Natural killer cell (primary cell): ENCODE results near the gene SLFN5. TPM values are rescaled to one million over a fixed set of nuclear protein-coding genes. Genes with fewer than 3 reads are reported as not detected.
A peak's percentile ranks its signal among the peaks of the same experiment; 100 is the strongest.
"Not testable (repeated sequence)": the region's sequence is repeated elsewhere in the genome, so short reads cannot be mapped to it uniquely, and the experiment has no call there.

ENCODE experiments used
- ATAC-seq, 3 donors: fragments of 150-1000 bp in 2 of 3; fragments of 200-7000 bp in 1 of 3; cut with Tn5 transposase; 1 replicate in 1 of 3; 2 replicates in 2 of 3; pipeline ENCODE4 v1.10.0; 2021; ENCODE audit warnings: mild to moderate bottlenecking in 2 of 3, moderate library complexity in 2 of 3
- DNase-seq, 2 donors: peaks; one replicate each; pipeline versions ENCODE4 v3.0.0 to v3.0.0-alpha.2; 2013 to 2021; ENCODE audit warnings: mixed read lengths in 1 of 2
- H3K27ac ChIP-seq: one replicate; pipeline ENCODE4 v1.5.1; 2013; ENCODE audit warnings: mild to moderate bottlenecking, low read length
- H3K27me3 ChIP-seq: one replicate; pipeline ENCODE4 v1.6.1; 2013; ENCODE audit warnings: low read length; ENCODE audit not compliant: control insufficient read depth, insufficient read depth
- H3K36me3 ChIP-seq: one replicate; pipeline ENCODE4 v1.6.1; 2013; ENCODE audit warnings: low read length; ENCODE audit not compliant: control insufficient read depth, insufficient read depth
- H3K4me1 ChIP-seq: one replicate; pipeline ENCODE4 v1.6.1; 2013; ENCODE audit warnings: low read length; ENCODE audit not compliant: control insufficient read depth, insufficient read depth
- H3K4me3 ChIP-seq: one replicate; pipeline ENCODE4 v1.5.1; 2013; ENCODE audit warnings: low read length
- H3K9me3 ChIP-seq: one replicate; pipeline ENCODE4 v1.6.1; 2013; ENCODE audit warnings: low read length; ENCODE audit not compliant: control insufficient read depth, insufficient read depth
- H3K27ac Mint-ChIP-seq, 2 donors: one replicate each; pipeline ENCODE4 v1.8.0; 2022; ENCODE audit warnings: mild to moderate bottlenecking in 2 of 2, mixed read lengths in 2 of 2, moderate library complexity in 1 of 2
- H3K27me3 Mint-ChIP-seq, 2 donors: one replicate each; pipeline ENCODE4 v1.8.0; 2022; ENCODE audit warnings: low read depth in 2 of 2, mixed read lengths in 2 of 2
- H3K36me3 Mint-ChIP-seq: one replicate; pipeline ENCODE4 v1.8.0; 2022; ENCODE audit warnings: mixed read lengths
- H3K4me1 Mint-ChIP-seq, 2 donors: one replicate each; pipeline ENCODE4 v1.8.0; 2022; ENCODE audit warnings: mixed read lengths in 2 of 2
- H3K4me3 Mint-ChIP-seq: one replicate; pipeline ENCODE4 v1.8.0; 2022; ENCODE audit warnings: mild to moderate bottlenecking, moderate library complexity, mixed read lengths
- H3K9me3 Mint-ChIP-seq, 2 donors: one replicate each; pipeline ENCODE4 v1.8.0; 2022; ENCODE audit warnings: mixed read lengths in 2 of 2
- WGBS: methylation state at CpG from one replicate; pipeline ENCODE4 v1.1.7; 2013; ENCODE audit warnings: missing lambda C conversion rate; ENCODE audit not compliant: insufficient coverage; 5-methylcytosine and 5-hydroxymethylcytosine counted together
- intact Hi-C: fragments of 100-400 bp; cut with micrococcal nuclease; formaldehyde crosslinking; loops from one replicate; pipeline ENCODE4 v1.14.2; 2022
- total RNA-seq, 4 donors: library from RNA; stranded (reverse); fragments of 120-200 nt in 1 of 4; gene quantifications; one replicate each; pipeline versions ENCODE4 v1.2.3 to v1.2.4, GENCODE V29; 2013 to 2022
- TF ChIP-seq, protein P1 (sequence below): fragments of 200-600 bp; IDR thresholded peaks from one replicate; pipeline ENCODE4 v1.8.0; 2022; ENCODE audit warnings: antibody characterized with exemption

Gene SLFN5
- total RNA-seq, 3 donors from 2014 or later (not counting 1 experiment from before 2014, with no cell fraction given) = 118 to 164 (median 141) TPM

DNA sequence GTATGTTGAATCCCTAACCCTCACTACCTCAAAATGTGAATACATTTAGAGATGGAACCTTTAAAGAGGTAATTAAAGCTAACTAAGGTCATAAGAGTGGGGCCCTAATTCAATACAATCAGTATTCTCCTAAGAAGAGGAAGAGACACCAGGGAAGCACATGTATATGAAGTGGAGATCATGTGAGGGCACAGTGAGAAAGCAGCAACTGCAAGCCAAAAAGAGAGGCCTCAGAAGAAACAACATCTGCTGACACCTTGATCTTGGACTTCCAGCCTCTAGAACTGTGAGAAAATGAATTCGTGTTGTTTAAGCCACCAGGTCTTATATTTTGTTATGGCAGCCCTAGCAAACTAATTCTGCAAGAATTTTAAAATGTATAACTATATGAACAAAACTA, 13.2 kb upstream of the SLFN5 start:
- 82% methylated on average over 1 of the region's 1 CpG for WGBS
- H3K9me3 Mint-ChIP-seq = no peaks in the 10 kb centered on the region
- H3K27me3 ChIP-seq = no peaks in the 10 kb centered on the region
- no peak overlapping the region for H3K27ac ChIP-seq
- no peaks in the 10 kb centered on the region for H3K4me1 ChIP-seq
- H3K4me3 Mint-ChIP-seq = no peak overlapping the region
- no peak for ATAC-seq
- H3K36me3 ChIP-seq = no peaks in the 10 kb centered on the region
- no peak overlapping the region for H3K4me3 ChIP-seq
- H3K4me1 Mint-ChIP-seq = peaks cover 8 to 12% of the 10 kb centered on the region in 2 donors
- no peaks in the 10 kb centered on the region for H3K9me3 ChIP-seq
- H3K36me3 Mint-ChIP-seq = no peaks in the 10 kb centered on the region
- H3K27me3 Mint-ChIP-seq = no peaks in the 10 kb centered on the region
- no peak overlapping the region for H3K27ac Mint-ChIP-seq
- intact Hi-C loops = no loop called here
- DNase-seq = no peak
- TF ChIP-seq, protein P1, sequence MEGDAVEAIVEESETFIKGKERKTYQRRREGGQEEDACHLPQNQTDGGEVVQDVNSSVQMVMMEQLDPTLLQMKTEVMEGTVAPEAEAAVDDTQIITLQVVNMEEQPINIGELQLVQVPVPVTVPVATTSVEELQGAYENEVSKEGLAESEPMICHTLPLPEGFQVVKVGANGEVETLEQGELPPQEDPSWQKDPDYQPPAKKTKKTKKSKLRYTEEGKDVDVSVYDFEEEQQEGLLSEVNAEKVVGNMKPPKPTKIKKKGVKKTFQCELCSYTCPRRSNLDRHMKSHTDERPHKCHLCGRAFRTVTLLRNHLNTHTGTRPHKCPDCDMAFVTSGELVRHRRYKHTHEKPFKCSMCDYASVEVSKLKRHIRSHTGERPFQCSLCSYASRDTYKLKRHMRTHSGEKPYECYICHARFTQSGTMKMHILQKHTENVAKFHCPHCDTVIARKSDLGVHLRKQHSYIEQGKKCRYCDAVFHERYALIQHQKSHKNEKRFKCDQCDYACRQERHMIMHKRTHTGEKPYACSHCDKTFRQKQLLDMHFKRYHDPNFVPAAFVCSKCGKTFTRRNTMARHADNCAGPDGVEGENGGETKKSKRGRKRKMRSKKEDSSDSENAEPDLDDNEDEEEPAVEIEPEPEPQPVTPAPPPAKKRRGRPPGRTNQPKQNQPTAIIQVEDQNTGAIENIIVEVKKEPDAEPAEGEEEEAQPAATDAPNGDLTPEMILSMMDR = no peak

DNA sequence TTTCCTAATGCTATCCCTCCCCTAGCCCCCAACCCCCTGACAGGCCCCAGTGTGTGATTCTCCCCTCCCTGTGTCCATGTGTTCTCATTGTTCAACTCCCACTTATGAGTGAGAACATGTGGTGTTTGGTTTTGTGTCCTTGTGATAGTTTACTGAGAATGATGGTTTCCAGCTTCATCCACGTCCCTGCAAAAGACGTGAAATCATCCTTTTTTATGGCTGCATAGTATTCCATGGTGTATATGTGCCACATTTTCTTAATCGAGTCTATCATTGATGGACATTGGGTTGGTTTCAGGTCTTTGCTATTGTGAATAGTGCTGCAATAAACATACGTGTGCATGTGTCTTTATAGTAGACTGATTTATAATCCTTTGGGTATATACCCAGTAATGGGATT, 8.6 kb upstream of the SLFN5 start:
- H3K36me3 ChIP-seq, H3K36me3 Mint-ChIP-seq, H3K4me3 ChIP-seq, H3K27ac ChIP-seq, H3K4me1 ChIP-seq, ATAC-seq, H3K27me3 ChIP-seq, H3K27me3 Mint-ChIP-seq, H3K9me3 Mint-ChIP-seq, H3K27ac Mint-ChIP-seq, intact Hi-C loops, DNase-seq, H3K9me3 ChIP-seq, H3K4me3 Mint-ChIP-seq: not testable (repeated sequence)
- H3K4me1 Mint-ChIP-seq = peaks cover 39 to 50% of the 10 kb centered on the region in 2 donors
- 97% methylated on average over 4 of the region's 4 CpGs for WGBS

DNA sequence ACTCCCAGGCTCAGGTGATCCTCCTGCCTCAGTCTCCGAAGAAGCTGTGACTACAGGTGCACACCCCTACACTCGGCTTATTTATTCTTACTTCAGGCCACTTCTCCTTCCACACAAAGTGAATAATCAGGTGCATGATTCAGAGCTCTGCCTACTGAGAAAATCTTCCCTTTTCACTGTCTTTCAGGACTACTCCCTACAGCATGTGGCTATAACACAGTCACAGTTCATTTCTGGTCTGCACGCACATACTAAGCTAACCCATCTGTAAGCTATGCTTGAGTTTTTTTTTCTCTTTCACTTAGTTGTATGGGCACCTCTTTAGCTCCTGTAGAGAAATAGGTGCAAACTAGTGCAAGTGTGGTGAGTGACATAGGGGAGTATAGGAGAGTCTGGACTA, 7.6 kb upstream of the SLFN5 start:
- TF ChIP-seq, protein P1 = no peak
- Mint-ChIP-seq H3K4me1 (peaks cover 48 to 53% of the 10 kb centered on the region in 2 donors), H3K27ac (no peak overlapping the region), H3K27me3 (no peaks in the 10 kb centered on the region), H3K36me3 (no peaks in the 10 kb centered on the region), H3K9me3 (no peaks in the 10 kb centered on the region), H3K4me3 (no peak overlapping the region)
- Histone ChIP-seq H3K27me3 (no peaks in the 10 kb centered on the region), H3K27ac (no peak overlapping the region), H3K36me3 (no peaks in the 10 kb centered on the region), H3K4me3 (no peak overlapping the region), H3K4me1 (peaks cover 4% of the 10 kb centered on the region), H3K9me3 (no peaks in the 10 kb centered on the region)
- intact Hi-C loops = no loop called here
- ATAC-seq (no peak), DNase-seq (no peak)
- 97% methylated on average over 3 of the region's 3 CpGs for WGBS

DNA sequence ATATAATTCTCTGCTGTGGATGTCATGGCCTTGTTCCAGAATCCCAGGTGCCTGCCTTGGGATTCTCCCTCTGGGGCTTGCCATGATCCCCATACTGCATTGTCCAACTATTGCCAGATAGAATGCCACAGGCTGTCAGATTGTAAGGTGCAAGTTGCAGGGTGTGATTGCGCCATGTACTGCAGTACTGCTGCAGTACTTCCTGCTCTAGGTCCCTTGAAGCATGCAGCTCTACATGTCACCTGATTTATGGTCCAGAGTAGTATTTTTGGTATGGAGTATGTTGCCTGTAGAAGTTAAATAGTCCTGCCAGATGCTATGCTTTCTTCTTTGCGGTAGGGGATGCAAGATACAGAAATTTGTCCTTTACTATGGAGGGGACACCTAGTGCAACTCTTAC, 7.0 kb upstream of the SLFN5 start:
- Mint-ChIP-seq H3K36me3 (no peaks in the 10 kb centered on the region), H3K4me3 (no peak overlapping the region), H3K9me3 (no peaks in the 10 kb centered on the region), H3K27me3 (no peaks in the 10 kb centered on the region), H3K4me1 (peaks cover 52% of the 10 kb centered on the region in 2 donors), H3K27ac (no peak overlapping the region)
- Histone ChIP-seq H3K4me1 (peaks cover 10% of the 10 kb centered on the region), H3K36me3 (no peaks in the 10 kb centered on the region), H3K27ac (no peak overlapping the region), H3K9me3 (no peaks in the 10 kb centered on the region), H3K27me3 (no peaks in the 10 kb centered on the region), H3K4me3 (no peak overlapping the region)
- ATAC-seq (no peak), DNase-seq (peak in 1 of 2 donors; percentile 27)
- WGBS = 37% methylated on average over 2 of the region's 2 CpGs
- intact Hi-C loops = no loop called here
- TF ChIP-seq, protein P1 = no peak
